BLaER1 treated with 17β-estradiol and CSF1 and Interleukin-3, amounts not matched to agents 10 nM and 100 nM (cell line): ENCODE data around the gene ARHGAP26.

Experiments
- H3K27ac ChIP-seq, 11 experiments: shearing (Covaris generic); formaldehyde crosslinking; 2 replicates each; pipeline ENCODE4 v1.8.1; 2022
- H3K27me3 ChIP-seq, 11 experiments: shearing (Covaris generic); formaldehyde crosslinking; 2 replicates each; pipeline ENCODE4 v1.8.1; 2022
- H3K36me3 ChIP-seq, 11 experiments: shearing (Covaris generic); formaldehyde crosslinking; 2 replicates each; pipeline ENCODE4 v1.8.1; 2022
- H3K4me1 ChIP-seq, 10 experiments: shearing (Covaris generic); formaldehyde crosslinking; 2 replicates each; pipeline ENCODE4 v1.8.1; 2022
- H3K4me2 ChIP-seq, 11 experiments: shearing (Covaris generic); formaldehyde crosslinking; 2 replicates each; pipeline ENCODE4 v1.8.1; 2022
- H3K4me3 ChIP-seq, 10 experiments: shearing (Covaris generic); formaldehyde crosslinking; 2 replicates each; pipeline ENCODE4 v1.8.1; 2022
- H3K9ac ChIP-seq, 11 experiments: shearing (Covaris generic); formaldehyde crosslinking; 2 replicates each; pipeline ENCODE4 v1.8.1; 2022
- H3K9me3 ChIP-seq, 11 experiments: shearing (Covaris generic); formaldehyde crosslinking; replicated peaks in 1 of 11; 2 replicates each; pipeline ENCODE4 v1.8.1; 2022
- H4K20me1 ChIP-seq, 11 experiments: shearing (Covaris generic); formaldehyde crosslinking; 2 replicates each; pipeline ENCODE4 v1.8.1; 2022
- Cebpa-rat ChIP-seq, 11 experiments: shearing (Covaris generic); IDR thresholded peaks; 2 replicates each; pipeline ENCODE4 v1.8.1; 2022

Gene ARHGAP26

DNA sequence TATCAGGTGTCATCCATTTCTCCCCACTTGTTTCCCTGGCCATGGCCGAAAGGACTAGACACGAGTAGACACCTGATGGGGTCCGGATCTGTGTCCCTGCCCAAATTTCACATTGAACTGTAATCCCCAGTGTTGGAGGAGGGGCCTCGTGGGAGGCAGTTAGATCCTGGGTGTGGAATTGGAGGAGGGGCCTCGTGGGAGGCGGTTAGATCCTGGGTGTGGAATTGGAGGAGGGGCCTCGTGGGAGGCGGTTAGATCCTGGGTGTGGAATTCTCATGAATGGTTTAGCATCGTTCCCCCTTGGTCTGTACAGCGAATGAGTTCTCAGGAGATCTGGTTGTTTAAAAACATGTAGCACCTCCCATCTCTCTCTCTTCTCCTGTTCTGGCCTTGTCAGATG is 467.5 kb downstream of the ARHGAP26 start:
- H3K9me3 ChIP-seq = peaks cover 0 to 18% (median 11%) of the 10 kb centered on the region in 11 experiments; a peak in 13 of 22 replicates
- H4K20me1 ChIP-seq = no peaks in the 10 kb centered on the region
- no peaks in the 10 kb centered on the region for H3K4me1 ChIP-seq
- no peak overlapping the region for H3K27ac ChIP-seq
- H3K9ac ChIP-seq = no peak overlapping the region
- H3K4me3 ChIP-seq = no peak overlapping the region
- no peak for TF ChIP-seq Cebpa-rat (IDR thresholded peaks at IDR 0.05)
- H3K27me3 ChIP-seq = no peaks in the 10 kb centered on the region
- H3K4me2 ChIP-seq = no peak overlapping the region
- no peaks in the 10 kb centered on the region for H3K36me3 ChIP-seq

- Histone ChIP-seq H4K20me1 (no peaks in the 10 kb centered on the region), H3K4me3 (no peak overlapping the region), H3K4me2 (no peak overlapping the region), H3K27ac (no peak overlapping the region), H3K9me3 (peaks cover 0 to 18% (median 11%) of the 10 kb centered on the region in 11 experiments; a peak in 13 of 22 replicates), H3K27me3 (no peaks in the 10 kb centered on the region), H3K9ac (no peak overlapping the region), H3K36me3 (no peaks in the 10 kb centered on the region), H3K4me1 (no peaks in the 10 kb centered on the region)
- TF ChIP-seq Cebpa-rat (IDR thresholded peaks at IDR 0.05) = no peak
Observed at GRCh38 chr5:143238620-143239019, 468.4 kb downstream of the ARHGAP26 start.

DNA sequence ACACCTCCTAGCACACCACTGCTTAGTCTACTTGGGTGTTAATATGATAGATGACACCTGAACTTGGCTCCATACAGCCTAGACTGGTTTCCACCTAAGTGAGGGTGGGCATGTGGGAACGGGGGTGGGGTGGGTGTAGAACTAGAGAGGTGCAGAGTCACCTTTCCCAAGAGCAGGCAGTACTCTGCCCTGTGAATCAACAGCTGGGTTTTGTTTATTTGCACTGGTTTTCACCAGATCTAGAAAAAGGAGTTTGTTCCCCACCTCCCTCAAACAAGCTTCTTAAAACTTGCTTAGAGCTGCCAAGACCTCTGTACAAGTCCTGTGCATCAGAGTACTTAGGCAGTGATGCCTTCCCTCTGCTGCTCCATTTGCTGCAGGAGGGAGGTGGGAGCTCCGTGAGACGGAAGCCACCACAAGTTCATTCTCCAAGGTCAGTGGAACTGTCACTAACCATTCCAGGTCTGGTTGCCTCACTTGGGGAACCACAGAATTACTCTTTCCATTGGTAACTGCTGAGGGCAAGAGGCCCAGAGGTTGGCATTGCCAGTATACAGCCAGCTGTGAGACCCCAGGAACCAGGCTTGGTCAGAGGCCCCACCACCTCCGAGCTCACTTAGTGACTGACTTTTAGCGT is 469.8 kb downstream of the ARHGAP26 start:
- H3K36me3 ChIP-seq = no peaks in the 10 kb centered on the region
- H3K27ac ChIP-seq = no peak overlapping the region
- no peak overlapping the region for H3K9ac ChIP-seq
- no peaks in the 10 kb centered on the region for H4K20me1 ChIP-seq
- no peak overlapping the region for H3K4me3 ChIP-seq
- no peak for TF ChIP-seq Cebpa-rat (IDR thresholded peaks at IDR 0.05)
- no peaks in the 10 kb centered on the region for H3K4me1 ChIP-seq
- peaks cover 9 to 27% (median 19%) of the 10 kb centered on the region in 11 experiments; a peak in 20 of 22 replicates for H3K9me3 ChIP-seq
- H3K27me3 ChIP-seq = no peaks in the 10 kb centered on the region
- H3K4me2 ChIP-seq = no peak overlapping the region

GRCh38 chr5:143241892-143242291 is 471.7 kb downstream of the ARHGAP26 start:
- H3K27ac ChIP-seq = no peak overlapping the region
- H4K20me1 ChIP-seq = no peaks in the 10 kb centered on the region
- no peaks in the 10 kb centered on the region for H3K27me3 ChIP-seq

DNA sequence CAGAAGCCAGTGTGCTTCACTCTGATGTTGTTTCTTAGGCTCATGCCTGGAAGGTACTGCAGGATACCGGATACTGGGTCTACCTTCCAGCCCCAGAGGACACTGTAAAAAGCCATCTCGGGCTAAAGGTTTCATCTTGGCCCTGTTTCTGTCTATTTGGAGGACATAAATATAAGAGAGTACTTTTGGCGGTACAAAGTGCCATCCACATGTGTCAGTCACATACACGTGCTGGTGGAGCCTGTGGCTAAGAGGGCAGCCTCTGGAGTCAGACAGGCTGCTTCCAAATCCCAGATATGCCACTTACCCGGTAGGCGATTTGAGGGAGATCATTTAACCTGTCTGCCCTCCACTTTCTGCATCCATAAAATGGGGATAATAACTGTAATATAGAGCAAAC is 472.9 kb downstream of the ARHGAP26 start:
- Histone ChIP-seq H3K9me3 (peaks cover 23 to 36% (median 30%) of the 10 kb centered on the region in 11 experiments), H3K4me2 (no peak overlapping the region), H3K4me3 (no peak overlapping the region), H3K9ac (no peak overlapping the region), H3K4me1 (no peaks in the 10 kb centered on the region), H3K27ac (no peak overlapping the region), H3K36me3 (no peaks in the 10 kb centered on the region), H3K27me3 (no peaks in the 10 kb centered on the region), H4K20me1 (no peaks in the 10 kb centered on the region)
- no peak for TF ChIP-seq Cebpa-rat (IDR thresholded peaks at IDR 0.05)

More at GRCh38 chr5:143241892-143242291, 471.7 kb downstream of the ARHGAP26 start:
- no peak for TF ChIP-seq Cebpa-rat (IDR thresholded peaks at IDR 0.05)
- H3K9ac ChIP-seq = no peak overlapping the region
- no peaks in the 10 kb centered on the region for H3K4me1 ChIP-seq
- H3K4me2 ChIP-seq = no peak overlapping the region
- H3K4me3 ChIP-seq = no peak overlapping the region
- peaks cover 23 to 43% (median 34%) of the 10 kb centered on the region in 11 experiments for H3K9me3 ChIP-seq
- no peaks in the 10 kb centered on the region for H3K36me3 ChIP-seq

- Histone ChIP-seq H3K4me3 (no peak overlapping the region), H4K20me1 (no peaks in the 10 kb centered on the region), H3K36me3 (no peaks in the 10 kb centered on the region), H3K27me3 (no peaks in the 10 kb centered on the region), H3K27ac (no peak overlapping the region), H3K9ac (no peak overlapping the region), H3K9me3 (peaks cover 18 to 32% (median 23%) of the 10 kb centered on the region in 11 experiments), H3K4me2 (no peak overlapping the region), H3K4me1 (peaks cover 0 to 8% (median 0%) of the 10 kb centered on the region in 10 experiments; a peak in 6 of 20 replicates)
- no peak for TF ChIP-seq Cebpa-rat (IDR thresholded peaks at IDR 0.05)
Observed at GRCh38 chr5:143244000-143244736, 474.0 kb downstream of the ARHGAP26 start.

DNA sequence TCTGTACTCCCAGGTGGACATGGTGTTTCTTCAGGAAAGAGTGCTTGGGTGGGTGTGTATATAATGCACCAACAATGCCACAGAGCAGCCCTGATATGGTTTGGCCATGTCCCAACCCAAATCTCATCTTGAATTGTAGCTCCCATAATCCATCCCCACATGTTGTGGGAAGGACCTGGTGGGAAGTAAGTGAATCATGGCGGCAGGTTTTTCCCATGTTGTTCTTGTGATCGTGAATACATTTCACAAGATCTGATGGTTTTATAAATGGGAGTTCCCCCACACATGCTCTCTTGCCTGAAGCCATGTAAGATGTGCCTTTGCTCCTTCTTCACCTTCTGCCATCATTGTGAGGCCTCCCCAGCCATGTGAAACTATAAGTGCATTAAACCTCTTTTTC is 474.8 kb downstream of the ARHGAP26 start:
- no peak overlapping the region for H3K27ac ChIP-seq
- no peak for TF ChIP-seq Cebpa-rat (IDR thresholded peaks at IDR 0.05)
- H3K4me1 ChIP-seq = peaks cover 0 to 15% (median 0%) of the 10 kb centered on the region in 10 experiments; a peak in 6 of 20 replicates
- no peak overlapping the region for H3K4me3 ChIP-seq
- H3K9ac ChIP-seq = no peak overlapping the region
- no peak overlapping the region for H3K4me2 ChIP-seq
- no peaks in the 10 kb centered on the region for H4K20me1 ChIP-seq
- no peaks in the 10 kb centered on the region for H3K36me3 ChIP-seq
- H3K9me3 ChIP-seq = peaks cover 18 to 32% (median 23%) of the 10 kb centered on the region in 11 experiments
- H3K27me3 ChIP-seq = no peaks in the 10 kb centered on the region

DNA sequence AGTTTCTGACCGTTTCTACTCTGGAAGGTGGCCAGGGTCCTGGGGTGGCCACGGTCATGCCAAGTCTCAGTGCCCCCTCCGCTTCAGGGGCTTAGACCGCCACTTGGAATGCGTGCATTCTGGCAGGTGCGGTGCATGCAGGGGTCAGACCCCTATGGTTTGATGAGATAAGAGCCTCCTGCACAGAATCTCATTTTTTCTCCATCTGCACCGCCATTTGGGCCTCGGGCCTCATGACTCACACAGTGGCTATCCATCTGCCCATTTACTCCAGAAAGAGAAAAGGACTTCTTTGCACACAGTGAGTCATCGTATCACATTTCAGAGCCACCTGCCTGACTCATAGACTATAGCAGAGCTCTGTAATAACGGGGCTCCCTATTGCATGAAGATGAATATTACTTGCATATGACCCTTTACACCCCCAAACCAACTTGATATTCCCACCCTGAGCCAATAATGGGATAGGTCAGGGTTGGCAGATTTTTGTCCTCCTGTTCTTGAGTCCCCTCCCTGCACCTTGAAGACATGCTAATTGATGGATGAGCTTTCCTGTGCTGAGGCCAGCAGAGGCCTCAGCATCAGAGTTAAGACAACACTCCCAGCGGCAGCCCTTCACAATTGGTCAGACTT is 475.9 kb downstream of the ARHGAP26 start:
- no peaks in the 10 kb centered on the region for H3K36me3 ChIP-seq

GRCh38 chr5:143247134-143247815 is 477.1 kb downstream of the ARHGAP26 start:
- no peak overlapping the region for H3K27ac ChIP-seq
- H3K9me3 ChIP-seq = peaks cover 18 to 32% (median 23%) of the 10 kb centered on the region in 11 experiments
- H3K4me3 ChIP-seq = no peak overlapping the region
- H3K4me1 ChIP-seq = peaks cover 0 to 19% (median 0%) of the 10 kb centered on the region in 10 experiments; a peak in 6 of 20 replicates
- H3K27me3 ChIP-seq = no peaks in the 10 kb centered on the region
- H3K9ac ChIP-seq = no peak overlapping the region
- H3K36me3 ChIP-seq = no peaks in the 10 kb centered on the region
- no peak for TF ChIP-seq Cebpa-rat (IDR thresholded peaks at IDR 0.05)
- H4K20me1 ChIP-seq = no peaks in the 10 kb centered on the region
- no peak overlapping the region for H3K4me2 ChIP-seq

More for the DNA sequence above, 475.9 kb downstream of the ARHGAP26 start:
- Histone ChIP-seq H3K27ac (no peak overlapping the region), H3K4me2 (no peak overlapping the region), H3K4me1 (peaks cover 0 to 15% (median 0%) of the 10 kb centered on the region in 10 experiments; a peak in 6 of 20 replicates), H3K9me3 (peaks cover 18 to 32% (median 23%) of the 10 kb centered on the region in 11 experiments), H4K20me1 (no peaks in the 10 kb centered on the region), H3K9ac (no peak overlapping the region), H3K27me3 (no peaks in the 10 kb centered on the region), H3K4me3 (no peak overlapping the region)
- TF ChIP-seq Cebpa-rat (IDR thresholded peaks at IDR 0.05) = no peak
